CD4-positive, alpha-beta T cell treated with Interleukin-15 for 1 hour (primary cell): ENCODE results near the gene SNAPIN.
"Not testable (repeated sequence)": the region's sequence is repeated elsewhere in the genome, so short reads cannot be mapped to it uniquely, and the experiment has no call there.

Source experiments
- DNase-seq: peaks from one replicate; pipeline ENCODE4 v3.0.0-alpha.2; 2020

Gene SNAPIN

GRCh38 chr1:153649137-153649862 is 9.2 kb upstream of the SNAPIN start:
- DNase-seq, result peak; percentile 33

- DNase-seq, result no peak
These were observed 8.7 kb upstream of the SNAPIN start for GRCh38 chr1:153649863-153650235.

- no peak for DNase-seq
These were observed 6.7 kb upstream of the SNAPIN start for GRCh38 chr1:153651771-153652170.

- no peak for DNase-seq
These were observed 5.5 kb upstream of the SNAPIN start for GRCh38 chr1:153652805-153653500.

DNA sequence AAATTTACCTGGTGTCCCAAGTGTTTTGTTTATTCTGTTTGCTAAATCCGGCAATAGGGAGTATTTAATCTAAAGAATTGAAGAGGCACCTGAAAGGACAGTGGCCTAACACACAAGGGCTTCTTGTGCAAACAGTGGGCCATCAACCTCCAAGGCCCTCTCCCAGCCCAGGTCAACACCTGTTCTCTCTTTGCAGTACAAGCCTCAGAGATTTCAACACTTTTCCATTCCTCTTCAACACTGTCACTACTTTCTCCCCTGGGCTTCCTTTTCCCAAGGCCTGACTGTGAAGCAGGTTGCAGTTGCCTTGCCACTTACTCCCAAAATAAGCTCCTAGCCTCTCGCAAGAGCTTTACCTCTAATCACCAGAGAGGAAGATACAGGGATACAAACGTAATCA is 3.2 kb upstream of the SNAPIN start:
- no peak for DNase-seq

- no peak for DNase-seq
These were observed 652 bp downstream of the SNAPIN start for GRCh38 chr1:153659175-153659534.

DNA sequence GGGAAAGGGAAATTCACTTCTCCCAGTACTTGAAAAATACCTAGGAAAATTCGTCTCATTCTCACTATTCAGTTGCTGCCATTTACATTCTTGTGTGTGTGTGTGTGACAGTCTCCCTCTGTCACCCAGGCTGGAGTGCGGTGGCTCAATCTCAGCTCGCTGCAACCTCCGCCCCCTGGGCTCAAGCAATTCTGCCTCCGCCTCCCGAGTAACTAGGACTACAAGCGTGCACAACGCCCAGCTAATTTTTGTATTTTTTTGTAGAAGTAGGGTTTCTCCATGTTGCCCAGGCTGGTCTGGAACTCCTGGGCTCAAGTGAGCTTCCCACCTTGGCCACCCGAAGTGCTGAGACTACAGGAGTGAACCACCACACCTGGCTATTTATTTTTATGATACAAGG is 1.2 kb downstream of the SNAPIN start:
- DNase-seq, result no peak

DNA sequence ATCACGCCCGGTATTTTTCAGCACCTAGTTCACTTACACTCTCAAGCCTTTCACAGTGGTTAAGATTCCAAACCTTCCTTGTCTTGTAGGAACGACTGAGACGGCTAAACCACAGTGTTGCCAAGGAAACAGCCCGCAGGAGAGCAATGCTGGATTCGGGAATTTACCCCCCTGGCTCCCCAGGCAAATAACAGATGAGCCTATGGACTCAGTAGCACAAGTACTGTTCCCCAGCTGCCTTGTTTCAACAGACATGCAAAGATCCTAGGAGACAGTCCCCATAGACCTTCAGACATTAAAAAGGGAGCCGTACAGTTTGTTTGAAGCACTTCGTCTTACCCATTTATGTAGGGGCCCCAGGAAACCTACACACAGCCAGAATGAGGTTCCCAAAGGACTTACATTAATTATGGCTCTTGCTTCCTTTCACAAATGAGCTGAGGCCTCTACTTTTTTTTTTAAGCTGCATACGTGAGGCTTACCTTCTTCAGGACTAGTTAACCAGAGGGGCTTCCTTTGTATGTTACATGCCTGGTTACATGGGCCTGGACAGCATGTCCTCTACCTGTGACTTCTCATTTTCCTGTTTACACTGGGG is 2.7 kb downstream of the SNAPIN start:
- DNase-seq, result no peak

DNA sequence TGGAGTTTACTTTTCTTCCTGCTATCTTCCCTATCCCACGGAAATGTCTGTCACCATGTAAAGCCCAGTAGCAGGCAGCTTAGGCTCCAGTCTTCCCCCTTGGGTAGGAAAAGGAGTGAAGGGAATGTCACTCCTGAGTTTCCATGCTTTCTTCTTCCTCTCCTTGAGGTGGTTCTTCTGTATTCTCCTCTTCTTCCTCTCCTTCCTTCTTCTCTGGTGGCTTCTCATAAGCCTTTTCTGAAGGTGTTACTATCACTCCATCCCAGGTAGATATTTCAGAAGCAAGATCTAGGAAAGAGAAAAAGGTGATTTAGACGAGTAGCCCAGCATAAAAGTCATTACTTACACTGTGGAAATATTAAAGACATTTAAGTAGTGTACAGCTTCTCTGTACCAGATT is 3.8 kb downstream of the SNAPIN start:
- DNase-seq, result no peak

- no peak for DNase-seq
These were observed 4.7 kb downstream of the SNAPIN start for GRCh38 chr1:153663211-153663610.

DNA sequence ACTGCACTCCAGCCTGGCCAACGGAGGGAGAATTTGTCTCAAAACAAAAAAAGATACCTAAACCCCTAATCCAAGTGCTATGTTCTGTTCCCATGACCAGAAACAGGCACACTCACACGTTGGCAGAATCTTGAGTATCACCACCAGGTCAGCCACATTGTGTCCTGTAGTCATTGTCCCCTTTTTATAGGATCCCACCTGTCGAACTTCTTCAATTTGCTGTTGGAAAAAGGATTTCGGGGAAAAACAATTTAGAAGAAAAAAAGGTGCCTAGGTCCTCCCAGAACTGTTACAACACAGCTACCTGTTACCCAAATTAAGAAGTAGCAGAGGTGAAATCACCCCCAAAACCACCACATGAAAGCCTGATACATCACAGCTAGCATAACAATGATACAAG is 8.9 kb downstream of the SNAPIN start:
- no peak for DNase-seq

GRCh38 chr1:153668672-153669071 is 10.2 kb downstream of the SNAPIN start:
- DNase-seq, result not testable (repeated sequence)

DNA sequence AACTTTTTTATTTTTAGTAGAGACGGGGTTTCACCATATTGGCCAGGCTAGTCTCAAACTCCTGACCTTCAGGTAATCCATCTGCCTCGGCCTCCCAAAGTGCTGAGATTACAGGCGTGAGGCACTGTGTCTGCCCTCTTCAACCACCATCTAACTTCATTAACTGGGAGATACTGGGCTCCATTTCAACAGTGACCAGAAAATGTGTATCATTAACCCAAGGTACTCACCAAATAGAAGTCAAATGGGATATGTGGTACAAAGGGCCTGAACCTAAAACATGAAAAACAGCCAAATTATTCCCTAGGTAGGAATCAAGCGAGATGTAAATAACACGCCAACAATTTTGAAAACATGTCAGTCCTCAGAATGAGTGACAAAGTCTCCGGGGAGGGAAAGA is 11.1 kb downstream of the SNAPIN start:
- no peak for DNase-seq

- no peak for DNase-seq
These were observed 11.9 kb downstream of the SNAPIN start for GRCh38 chr1:153670257-153670858.

- DNase-seq, result peak; percentile 99
These were observed 12.5 kb downstream of the SNAPIN start, which contains the start of gene ILF2 for GRCh38 chr1:153670859-153671627. TSS of gene ILF2 (minus strand) at chr1:153670993. CDS start at chr1:153670922, 71 bp downstream.

- peak; percentile 60 for DNase-seq
These were observed 13.3 kb downstream of the SNAPIN start for GRCh38 chr1:153671628-153672353.

GRCh38 chr1:153673511-153673910 is 15.0 kb downstream of the SNAPIN start:
- no peak for DNase-seq

GRCh38 chr1:153677718-153678518 is 19.4 kb downstream of the SNAPIN start:
- DNase-seq, result peak; percentile 44

DNA sequence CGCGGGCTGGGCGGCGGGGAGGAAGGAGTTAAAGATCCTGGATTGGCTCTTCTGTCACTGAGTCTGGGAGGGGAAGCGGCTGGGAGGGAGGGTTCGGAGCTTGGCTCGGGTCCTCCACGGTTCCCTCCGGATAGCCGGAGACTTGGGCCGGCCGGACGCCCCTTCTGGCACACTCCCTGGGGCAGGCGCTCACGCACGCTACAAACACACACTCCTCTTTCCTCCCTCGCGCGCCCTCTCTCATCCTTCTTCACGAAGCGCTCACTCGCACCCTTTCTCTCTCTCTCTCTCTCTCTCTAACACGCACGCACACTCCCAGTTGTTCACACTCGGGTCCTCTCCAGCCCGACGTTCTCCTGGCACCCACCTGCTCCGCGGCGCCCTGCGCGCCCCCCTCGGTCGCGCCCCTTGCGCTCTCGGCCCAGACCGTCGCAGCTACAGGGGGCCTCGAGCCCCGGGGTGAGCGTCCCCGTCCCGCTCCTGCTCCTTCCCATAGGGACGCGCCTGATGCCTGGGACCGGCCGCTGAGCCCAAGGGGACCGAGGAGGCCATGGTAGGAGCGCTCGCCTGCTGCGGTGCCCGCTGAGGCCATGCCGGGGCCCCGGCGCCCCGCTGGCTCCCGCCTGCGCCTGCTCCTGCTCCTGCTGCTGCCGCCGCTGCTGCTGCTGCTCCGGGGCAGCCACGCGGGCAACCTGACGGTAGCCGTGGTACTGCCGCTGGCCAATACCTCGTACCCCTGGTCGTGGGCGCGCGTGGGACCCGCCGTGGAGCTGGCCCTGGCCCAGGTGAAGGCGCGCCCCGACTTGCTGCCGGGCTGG is 20.2 kb downstream of the SNAPIN start, which contains the start of gene NPR1:
NPR1 (plus strand) TSS at position 170 of the 818 bp plus-strand sequence; CDS start at position 591, 421 bp downstream.
- no peak for DNase-seq
